Kidney epithelial cell (primary cell): ENCODE results near the gene IRS2. TPM values are rescaled to one million over a fixed set of nuclear protein-coding genes. Genes with fewer than 3 reads are reported as not detected.

Experiments
- DNase-seq: peaks from one replicate; pipeline ENCODE4 v3.0.0-alpha.2; 2010; ENCODE audit warnings: low read depth
- H3K27me3 ChIP-seq: 2 replicates; pipeline ENCODE4 v1.6.0; 2011; ENCODE audit warnings: low read length; ENCODE audit not compliant: control insufficient read depth, insufficient read depth
- H3K36me3 ChIP-seq: 2 replicates; pipeline ENCODE4 v1.5.1; 2011; ENCODE audit warnings: low read length; ENCODE audit not compliant: control insufficient read depth, insufficient read depth
- H3K4me3 ChIP-seq: 2 replicates; pipeline ENCODE4 v1.5.1; 2011; ENCODE audit warnings: low read depth, mild to moderate bottlenecking, control low read depth, low read length
- total RNA-seq: library from RNA; depleted of rRNA; stranded (reverse); fragments of >200 nt; gene quantifications from 2 replicates; pipeline ENCODE4 v1.2.3, GENCODE V29; 2015
- TF ChIP-seq, protein P1 (sequence below): IDR thresholded peaks from 2 replicates; pipeline ENCODE4 v1.5.1; 2011; ENCODE audit warnings: mild to moderate bottlenecking, moderate library complexity, low read length, control low read depth, inconsistent platforms; ENCODE audit not compliant: insufficient read depth, poor library complexity, severe bottlenecking

IRS2 gene
- total RNA-seq, 1 donor from 2014 or later: 27.1 TPM

DNA sequence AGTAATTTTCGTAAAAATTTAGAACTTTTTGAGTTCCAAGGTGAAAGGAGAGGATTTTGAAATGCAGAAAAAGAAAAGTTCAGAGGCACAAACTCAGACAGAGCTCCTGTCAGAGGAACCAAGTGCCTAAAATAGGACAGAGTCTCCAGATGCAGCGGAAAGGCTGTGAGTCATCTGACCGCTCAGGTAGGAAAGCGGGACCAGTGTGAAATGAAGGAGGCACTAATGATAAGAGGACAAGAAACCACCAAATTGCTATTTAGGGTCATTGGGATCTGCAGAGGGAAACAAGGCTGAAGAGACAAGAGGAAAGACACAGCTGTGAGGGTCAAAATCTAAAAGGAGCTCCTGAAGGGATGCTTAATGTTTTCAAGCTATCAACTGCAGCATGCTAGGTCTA lies 34.9 kb downstream of the IRS2 start:
- TF ChIP-seq, protein P1, sequence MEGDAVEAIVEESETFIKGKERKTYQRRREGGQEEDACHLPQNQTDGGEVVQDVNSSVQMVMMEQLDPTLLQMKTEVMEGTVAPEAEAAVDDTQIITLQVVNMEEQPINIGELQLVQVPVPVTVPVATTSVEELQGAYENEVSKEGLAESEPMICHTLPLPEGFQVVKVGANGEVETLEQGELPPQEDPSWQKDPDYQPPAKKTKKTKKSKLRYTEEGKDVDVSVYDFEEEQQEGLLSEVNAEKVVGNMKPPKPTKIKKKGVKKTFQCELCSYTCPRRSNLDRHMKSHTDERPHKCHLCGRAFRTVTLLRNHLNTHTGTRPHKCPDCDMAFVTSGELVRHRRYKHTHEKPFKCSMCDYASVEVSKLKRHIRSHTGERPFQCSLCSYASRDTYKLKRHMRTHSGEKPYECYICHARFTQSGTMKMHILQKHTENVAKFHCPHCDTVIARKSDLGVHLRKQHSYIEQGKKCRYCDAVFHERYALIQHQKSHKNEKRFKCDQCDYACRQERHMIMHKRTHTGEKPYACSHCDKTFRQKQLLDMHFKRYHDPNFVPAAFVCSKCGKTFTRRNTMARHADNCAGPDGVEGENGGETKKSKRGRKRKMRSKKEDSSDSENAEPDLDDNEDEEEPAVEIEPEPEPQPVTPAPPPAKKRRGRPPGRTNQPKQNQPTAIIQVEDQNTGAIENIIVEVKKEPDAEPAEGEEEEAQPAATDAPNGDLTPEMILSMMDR: no peak
- no peak for DNase-seq
- Histone ChIP-seq H3K36me3 (no peaks in the 10 kb centered on the region), H3K4me3 (no peak overlapping the region), H3K27me3 (no peaks in the 10 kb centered on the region)

DNA sequence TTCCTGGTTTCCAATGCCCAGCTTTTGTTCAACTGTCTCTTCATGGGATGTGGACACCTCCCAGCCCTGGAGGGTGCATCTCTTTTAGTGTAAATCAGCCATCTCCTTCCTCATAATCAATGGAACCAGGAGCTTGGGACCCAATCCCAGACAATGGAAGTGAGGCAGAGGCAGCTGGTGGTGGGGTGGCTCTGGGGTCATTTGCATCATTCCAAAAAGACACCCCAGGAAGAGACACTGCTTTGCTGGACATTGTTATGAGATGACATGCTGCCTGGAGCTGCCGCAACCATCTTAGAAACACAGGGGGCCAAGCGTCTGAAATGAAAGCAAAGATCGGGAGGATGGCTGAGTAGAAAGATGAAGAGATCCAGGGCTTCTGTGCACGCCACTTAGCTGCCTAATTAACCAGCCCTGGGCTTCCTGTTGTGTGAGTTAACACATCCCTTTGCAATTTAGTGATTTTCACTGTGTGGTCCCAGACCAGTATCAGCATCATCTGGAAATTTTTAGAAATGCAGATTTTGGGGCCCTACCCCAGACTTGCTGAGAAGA lies 36.1 kb downstream of the IRS2 start:
- TF ChIP-seq, protein P1: no peak
- DNase-seq: no peak
- no peak overlapping the region for H3K4me3 ChIP-seq
- H3K27me3 ChIP-seq: no peaks in the 10 kb centered on the region
- H3K36me3 ChIP-seq: no peaks in the 10 kb centered on the region

DNA sequence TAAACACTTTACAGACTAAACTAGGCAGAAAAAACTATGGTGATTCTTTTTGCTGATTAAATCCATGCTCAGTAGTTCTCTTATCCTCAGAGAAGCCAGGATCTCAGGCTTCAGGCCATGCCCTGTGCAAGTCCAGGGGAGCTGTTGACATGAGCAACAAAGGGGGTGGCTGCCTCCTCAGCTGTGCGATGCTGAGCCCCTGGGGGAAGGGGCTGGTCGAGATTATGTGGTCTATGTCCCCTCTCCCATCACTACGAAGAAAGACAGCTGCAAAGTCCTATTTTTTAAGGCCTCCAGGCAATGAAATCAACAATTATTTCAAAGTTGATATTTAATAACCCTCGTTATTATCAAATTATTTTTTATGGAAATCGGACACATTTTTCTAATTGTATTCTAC lies 37.0 kb downstream of the IRS2 start:
- TF ChIP-seq, protein P1: no peak
- H3K4me3 ChIP-seq: no peak overlapping the region
- H3K36me3 ChIP-seq: no peaks in the 10 kb centered on the region
- no peaks in the 10 kb centered on the region for H3K27me3 ChIP-seq
- no peak for DNase-seq

DNA sequence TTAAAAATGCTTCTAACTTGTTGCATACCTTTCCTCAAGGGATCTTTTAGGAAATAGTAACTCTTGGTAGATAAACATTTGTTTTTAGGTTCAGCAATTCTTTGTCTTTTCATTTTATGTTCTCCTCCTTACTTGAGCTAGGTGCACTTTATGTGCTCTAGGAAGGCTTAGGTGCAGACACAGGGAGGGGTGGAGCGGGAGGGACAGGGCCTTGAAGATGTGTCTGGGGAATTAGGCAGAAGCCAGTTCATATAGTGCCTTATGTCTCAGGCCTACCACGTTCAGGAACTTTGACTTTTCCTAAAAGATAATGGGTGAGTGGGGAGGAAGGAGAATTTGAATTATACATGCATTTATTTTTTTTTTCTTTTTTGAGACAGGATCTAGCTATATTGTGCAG lies 37.7 kb downstream of the IRS2 start:
- no peak for DNase-seq
- TF ChIP-seq, protein P1: no peak
- no peaks in the 10 kb centered on the region for H3K36me3 ChIP-seq
- H3K4me3 ChIP-seq: no peak overlapping the region
- H3K27me3 ChIP-seq: no peaks in the 10 kb centered on the region

DNA sequence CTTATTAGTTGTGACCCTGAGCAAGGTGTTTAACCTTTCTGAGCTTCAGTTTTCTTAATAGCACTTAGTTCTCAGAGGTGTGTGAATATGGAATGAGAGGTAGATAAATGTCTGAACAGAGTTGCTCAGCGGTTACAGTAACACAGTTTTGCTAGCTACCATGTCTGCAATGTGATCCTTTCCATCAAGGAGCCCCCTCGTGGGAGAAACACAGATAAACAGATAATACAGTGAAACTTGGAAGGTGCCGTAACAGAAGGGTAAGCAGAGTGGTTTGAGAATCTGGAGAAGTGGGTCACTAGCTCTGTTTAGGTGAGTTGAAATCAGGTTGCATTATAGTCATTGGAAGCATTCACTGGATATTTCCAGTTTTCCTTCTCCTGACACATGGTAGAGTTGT lies 38.9 kb downstream of the IRS2 start:
- no peak for DNase-seq

DNA sequence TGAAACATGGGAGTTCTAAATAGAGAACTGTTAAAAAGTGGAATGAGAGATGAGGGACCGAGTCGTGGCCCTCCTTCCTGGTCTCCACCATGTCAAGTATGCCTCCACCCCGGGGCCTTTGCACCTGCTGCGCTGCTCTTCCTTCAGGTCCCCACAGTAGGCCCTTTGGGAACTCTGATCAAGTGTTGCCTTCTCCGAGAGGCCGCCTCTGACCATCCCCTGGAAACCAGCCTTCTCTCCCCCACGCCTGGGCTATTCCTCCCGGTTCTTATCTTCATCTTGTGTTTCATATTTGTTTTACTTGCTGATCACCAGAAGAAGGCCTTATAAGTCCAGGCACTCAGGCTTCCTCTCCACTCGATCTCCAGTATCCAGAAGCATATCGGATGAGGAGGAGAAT lies 40.0 kb downstream of the IRS2 start:
- Histone ChIP-seq H3K36me3 (no peaks in the 10 kb centered on the region), H3K4me3 (no peak overlapping the region), H3K27me3 (no peaks in the 10 kb centered on the region)
- TF ChIP-seq, protein P1: no peak
- no peak for DNase-seq

More for the DNA sequence above, 38.9 kb downstream of the IRS2 start:
- Histone ChIP-seq H3K4me3 (no peak overlapping the region), H3K27me3 (no peaks in the 10 kb centered on the region), H3K36me3 (no peaks in the 10 kb centered on the region)
- TF ChIP-seq, protein P1: peak; percentile 22
